ENCODE data around the gene RRAGD. TPM values are rescaled to one million over a fixed set of nuclear protein-coding genes. Genes with fewer than 3 reads are reported as not detected.

Gene RRAGD
- total and polyA plus RNA-seq, 2 of the 13 experiments (the other 11 are each of a cell fraction or from before 2014, with no cell fraction given) = 0.35 to 0.53 TPM

- no peak for TF ChIP-seq USF2 (IDR thresholded peaks at IDR 0.05; ENCODE audit: low read depth, low read length)
- no peak for TF ChIP-seq USF2 (CRISPR knock-in tag; IDR thresholded peaks at IDR 0.05; ENCODE audit: borderline replicate concordance)
- no peak for TF ChIP-seq ZNF10 (CRISPR knock-in tag; IDR thresholded peaks at IDR 0.05; ENCODE audit: borderline replicate concordance, low read depth)
- no peak for TF ChIP-seq ZNF781 (CRISPR knock-in tag; IDR thresholded peaks at IDR 0.05; ENCODE audit: borderline replicate concordance, not compliant biosample characterization)
- no peak; the same call in 1 of the 2 replicates for TF ChIP-seq NKX3-1 (CRISPR knock-in tag; IDR thresholded peaks at IDR 0.05)
- TF ChIP-seq ZNF496 (CRISPR knock-in tag; IDR thresholded peaks at IDR 0.05; ENCODE audit: insufficient replicate concordance) = no peak
- TF ChIP-seq ZFY (CRISPR knock-in tag; IDR thresholded peaks at IDR 0.05) = peak; percentile 99
- TF ChIP-seq ARHGAP35 (CRISPR knock-in tag; IDR thresholded peaks at IDR 0.05; ENCODE audit: borderline replicate concordance) = peak; percentile 81
- TF ChIP-seq MTERF4 (CRISPR knock-in tag; IDR thresholded peaks at IDR 0.05) = peak; percentile 92
- peak; percentile 66; the same call in 1 of the 2 replicates for TF ChIP-seq LCORL (IDR thresholded peaks at IDR 0.05)
- TF ChIP-seq LCORL (CRISPR knock-in tag; IDR thresholded peaks at IDR 0.05) = no peak
- TF ChIP-seq SRSF4 (IDR thresholded peaks at IDR 0.05; ENCODE audit: low read depth, low read length, poor library complexity, severe bottlenecking) = no peak
- TF ChIP-seq ZSCAN12 (CRISPR knock-in tag; IDR thresholded peaks at IDR 0.05) = no peak
- TF ChIP-seq KLF6 (CRISPR knock-in tag; IDR thresholded peaks at IDR 0.05) = peak; percentile 58; the same call in 1 of the 2 replicates
- TF ChIP-seq, protein P1, sequence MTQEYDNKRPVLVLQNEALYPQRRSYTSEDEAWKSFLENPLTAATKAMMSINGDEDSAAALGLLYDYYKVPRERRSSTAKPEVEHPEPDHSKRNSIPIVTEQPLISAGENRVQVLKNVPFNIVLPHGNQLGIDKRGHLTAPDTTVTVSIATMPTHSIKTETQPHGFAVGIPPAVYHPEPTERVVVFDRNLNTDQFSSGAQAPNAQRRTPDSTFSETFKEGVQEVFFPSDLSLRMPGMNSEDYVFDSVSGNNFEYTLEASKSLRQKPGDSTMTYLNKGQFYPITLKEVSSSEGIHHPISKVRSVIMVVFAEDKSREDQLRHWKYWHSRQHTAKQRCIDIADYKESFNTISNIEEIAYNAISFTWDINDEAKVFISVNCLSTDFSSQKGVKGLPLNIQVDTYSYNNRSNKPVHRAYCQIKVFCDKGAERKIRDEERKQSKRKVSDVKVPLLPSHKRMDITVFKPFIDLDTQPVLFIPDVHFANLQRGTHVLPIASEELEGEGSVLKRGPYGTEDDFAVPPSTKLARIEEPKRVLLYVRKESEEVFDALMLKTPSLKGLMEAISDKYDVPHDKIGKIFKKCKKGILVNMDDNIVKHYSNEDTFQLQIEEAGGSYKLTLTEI (CRISPR knock-in tag; conservative IDR thresholded peaks at IDR 0.05) = no peak
- no peak for TF ChIP-seq ZFP36L1 (CRISPR knock-in tag; IDR thresholded peaks at IDR 0.05)
- no peak for TF ChIP-seq MLX (CRISPR knock-in tag; IDR thresholded peaks at IDR 0.05)
- TF ChIP-seq MAFG (CRISPR knock-in tag; IDR thresholded peaks at IDR 0.05) = peak; percentile 37; the same call in 1 of the 2 replicates
- no peak for TF ChIP-seq SYNCRIP (IDR thresholded peaks at IDR 0.05; ENCODE audit: insufficient read depth, low read depth, low read length)
- TF ChIP-seq HMGXB4 (CRISPR knock-in tag; IDR thresholded peaks at IDR 0.05; ENCODE audit: borderline replicate concordance in 1 of 2, low read depth in 1 of 2) = peak; percentile 81 to 97
- peak; percentile 49; the same call in 1 of the 2 replicates for TF ChIP-seq ZNF768 (CRISPR knock-in tag; IDR thresholded peaks at IDR 0.05)
Measured at GRCh38 chr6:89352278-89353117, 59.6 kb downstream of the RRAGD start, which contains the start of gene UBE2J1 (continued).

Data from HepG2 (cell line).